GM23338 (cell line): ENCODE results near the gene LRIG3. TPM values are rescaled to one million over a fixed set of nuclear protein-coding genes. Genes with fewer than 3 reads are reported as not detected.

Experiments used
- ATAC-seq: fragments of 200-7000 bp; cut with Tn5 transposase; 3 replicates; pipeline ENCODE4 v1.9.1; 2020
- DNase-seq: peaks from one replicate; pipeline ENCODE4 v3.0.0-alpha.2; 2015; ENCODE audit warnings: low spot score
- H2AFZ ChIP-seq: fragments of 200-600 bp; sonication (generic); 2 replicates; pipeline ENCODE4 v1.8.0; 2016; ENCODE audit warnings: antibody characterized with exemption, mild to moderate bottlenecking, moderate library complexity
- H3F3A ChIP-seq: fragments of 200-600 bp; sonication (generic); replicated peaks from 2 replicates; pipeline ENCODE4 v1.8.0; 2017; ENCODE audit warnings: antibody characterized with exemption, mixed run types, low read depth
- H3K27ac ChIP-seq: fragments of 200-600 bp; sonication (generic); 2 replicates; pipeline ENCODE4 v1.6.1; 2016; ENCODE audit warnings: low read depth
- H3K27me3 ChIP-seq: fragments of 200-600 bp; sonication (generic); 2 replicates; pipeline ENCODE4 v1.8.0; 2016; ENCODE audit warnings: mild to moderate bottlenecking, mixed run types, moderate library complexity; ENCODE audit not compliant: insufficient read depth
- H3K36me3 ChIP-seq: fragments of 200-600 bp; sonication (generic); 2 replicates; pipeline ENCODE4 v1.8.0; 2016; ENCODE audit warnings: mild to moderate bottlenecking; ENCODE audit not compliant: insufficient read depth
- H3K4me1 ChIP-seq: fragments of 200-600 bp; sonication (generic); 2 replicates; pipeline ENCODE4 v1.8.0; 2016; ENCODE audit warnings: mild to moderate bottlenecking, moderate library complexity; ENCODE audit not compliant: insufficient read depth
- H3K4me2 ChIP-seq: fragments of 200-600 bp; sonication (generic); 2 replicates; pipeline ENCODE4 v1.7.1; 2017; ENCODE audit warnings: mixed run types
- H3K4me3 ChIP-seq: fragments of 200-600 bp; sonication (generic); 2 replicates; pipeline ENCODE4 v1.6.1; 2016; ENCODE audit warnings: mixed run types
- H3K79me2 ChIP-seq: fragments of 200-600 bp; sonication (generic); replicated peaks from 2 replicates; pipeline ENCODE4 v1.8.0; 2017; ENCODE audit warnings: mild to moderate bottlenecking; ENCODE audit not compliant: insufficient read depth
- H3K9me2 ChIP-seq: fragments of 200-600 bp; sonication (generic); 2 replicates; pipeline ENCODE4 v1.8.0; 2017; ENCODE audit not compliant: insufficient read depth
- H4K20me1 ChIP-seq: fragments of 200-600 bp; sonication (generic); replicated peaks from 2 replicates; pipeline ENCODE4 v1.8.0; 2017; ENCODE audit warnings: mild to moderate bottlenecking; ENCODE audit not compliant: insufficient read depth
- H3K27ac Mint-ChIP-seq: 2 replicates; pipeline ENCODE4 v1.8.0; 2020; ENCODE audit warnings: inconsistent platforms, mild to moderate bottlenecking, moderate library complexity, mixed read lengths
- H3K27me3 Mint-ChIP-seq: 3 replicates; pipeline ENCODE4 v1.8.0; 2022; ENCODE audit warnings: low read depth, mild to moderate bottlenecking, moderate library complexity, mixed read lengths, inconsistent platforms; ENCODE audit not compliant: insufficient read depth, poor library complexity
- H3K36me3 Mint-ChIP-seq: 3 replicates; pipeline ENCODE4 v1.8.0; 2021; ENCODE audit warnings: low read depth, mild to moderate bottlenecking, inconsistent platforms, moderate library complexity, mixed read lengths
- H3K4me1 Mint-ChIP-seq: 3 replicates; pipeline ENCODE4 v1.8.0; 2020; ENCODE audit warnings: mild to moderate bottlenecking, inconsistent platforms, mixed read lengths
- H3K4me3 Mint-ChIP-seq: 3 replicates; pipeline ENCODE4 v1.8.0; 2021; ENCODE audit warnings: moderate library complexity, mild to moderate bottlenecking, inconsistent platforms, mixed read lengths
- H3K9me3 Mint-ChIP-seq: 3 replicates; pipeline ENCODE4 v1.8.0; 2020; ENCODE audit warnings: moderate library complexity, mild to moderate bottlenecking, inconsistent platforms, mixed read lengths
- CREB1 ChIP-seq: fragments of 250-450 bp; sonication (Bioruptor Pico); IDR thresholded peaks from 2 replicates; pipeline ENCODE4 v1.5.0; 2020; ENCODE audit warnings: low read depth, mild to moderate bottlenecking, moderate library complexity
- CTCF ChIP-seq, 2 experiments: fragments of 200-600 bp in 1 of 2; sonication (generic) in 1 of 2; conservative IDR thresholded peaks; 2 replicates each; pipeline versions ENCODE4 v1.5.1 to v1.6.1; 2016 to 2017; ENCODE audit warnings: antibody characterized with exemption in 2 of 2, low read depth in 2 of 2, mild to moderate bottlenecking in 2 of 2, moderate library complexity in 1 of 2
- ETS1 ChIP-seq: IDR thresholded peaks from 2 replicates; pipeline ENCODE4 v1.6.1; 2016; ENCODE audit warnings: antibody characterized with exemption
- EZH2 ChIP-seq: fragments of 200-600 bp; sonication (generic); IDR thresholded peaks from one replicate; pipeline ENCODE4 v1.8.0; 2017; ENCODE audit warnings: antibody characterized with exemption, mild to moderate bottlenecking, low read depth; ENCODE audit not compliant: unreplicated experiment
- EZH2phosphoT487 ChIP-seq: fragments of 200-600 bp; sonication (generic); IDR thresholded peaks from one replicate; pipeline ENCODE4 v1.8.1; 2018; ENCODE audit warnings: antibody characterized with exemption; ENCODE audit not compliant: unreplicated experiment
- JUNB ChIP-seq: IDR thresholded peaks from one replicate; pipeline ENCODE4 v1.6.1; 2016; ENCODE audit warnings: antibody characterized with exemption; ENCODE audit not compliant: unreplicated experiment
- NANOG ChIP-seq: IDR thresholded peaks from 2 replicates; pipeline ENCODE4 v1.6.1; 2016; ENCODE audit warnings: antibody characterized with exemption, borderline replicate concordance
- POLR2AphosphoS5 ChIP-seq: IDR thresholded peaks from 2 replicates; pipeline ENCODE4 v1.6.1; 2016; ENCODE audit warnings: antibody characterized with exemption, low read depth
- REST ChIP-seq: IDR thresholded peaks from one replicate; pipeline ENCODE4 v1.6.1; 2018; ENCODE audit warnings: antibody characterized with exemption; ENCODE audit not compliant: unreplicated experiment
- STAT1 ChIP-seq: IDR thresholded peaks from one replicate; pipeline ENCODE4 v1.6.1; 2016; ENCODE audit warnings: antibody characterized with exemption; ENCODE audit not compliant: unreplicated experiment
- ZNF114 ChIP-seq: fragments of 250-450 bp; sonication (Bioruptor Pico); IDR thresholded peaks from 2 replicates; pipeline ENCODE4 v1.5.0; 2020; ENCODE audit warnings: mild to moderate bottlenecking, moderate library complexity
- ZNF331 ChIP-seq: fragments of 250-450 bp; sonication (Bioruptor Pico); IDR thresholded peaks from 2 replicates; pipeline ENCODE4 v1.5.0; 2020; ENCODE audit warnings: low read depth, mild to moderate bottlenecking, moderate library complexity
- ZNF462 ChIP-seq: fragments of 250-450 bp; sonication (Bioruptor Pico); IDR thresholded peaks from 2 replicates; pipeline ENCODE4 v1.5.0; 2020; ENCODE audit warnings: mild to moderate bottlenecking, moderate library complexity
- polyA plus RNA-seq: library from polyadenylated mRNA; unstranded; fragments of >200 nt; fragmentation: Nextera tagmentation; extraction: Ambion mirVana; gene quantifications from 2 replicates; pipeline ENCODE4 v1.2.1, GENCODE V29; 2016
- total RNA-seq: library from RNA; depleted of rRNA; stranded (reverse); fragments of >200 nt; shearing (Covaris generic); gene quantifications from 2 replicates; pipeline ENCODE4 v1.2.3, GENCODE V29; 2014

Gene LRIG3
- total and polyA plus RNA-seq, 2 experiments from 2014 or later, result 1.6 to 7.5 TPM

- Histone ChIP-seq H2AFZ (no peak overlapping the region), H3F3A (no peaks in the 10 kb centered on the region), H3K79me2 (no peaks in the 10 kb centered on the region), H3K36me3 (no peaks in the 10 kb centered on the region), H3K4me1 (no peaks in the 10 kb centered on the region), H3K4me2 (no peak overlapping the region), H3K27me3 (no peaks in the 10 kb centered on the region), H4K20me1 (peaks cover 6% of the 10 kb centered on the region; the same call in 1 of the 2 replicates), H3K4me3 (no peak overlapping the region), H3K9me2 (no peaks in the 10 kb centered on the region), H3K27ac (no peak overlapping the region)
- TF ChIP-seq CREB1 (no peak), POLR2AphosphoS5 (no peak), CTCF (conservative IDR thresholded peaks at IDR 0.05; ENCODE audit: low read depth in 2 of 2) (no peak), JUNB (no peak), EZH2phosphoT487 (no peak), ETS1 (no peak), STAT1 (no peak), NANOG (no peak), ZNF462 (CRISPR knock-in tag) (no peak), ZNF331 (CRISPR knock-in tag) (no peak), ZNF114 (no peak), REST (no peak), EZH2 (no peak)
- ATAC-seq (no peak), DNase-seq (no peak)
- Mint-ChIP-seq H3K27me3 (peaks cover 5% of the 10 kb centered on the region), H3K36me3 (peaks cover 29% of the 10 kb centered on the region), H3K4me3 (no peak overlapping the region), H3K27ac (no peak overlapping the region), H3K4me1 (peaks cover 5% of the 10 kb centered on the region), H3K9me3 (peaks cover 5% of the 10 kb centered on the region; the same call in 1 of the 3 replicates)
Observed at GRCh38 chr12:58905422-58905821, 14.9 kb downstream of the LRIG3 start.
